IPS DF 19.7 (cell line): Measurements from ENCODE around the gene ATP6V1A.

Source experiments
- DNase-seq: peaks from one replicate; pipeline ENCODE4 v3.0.0-alpha.2; 2013; ENCODE audit warnings: low read depth, low spot score

ATP6V1A gene

DNA sequence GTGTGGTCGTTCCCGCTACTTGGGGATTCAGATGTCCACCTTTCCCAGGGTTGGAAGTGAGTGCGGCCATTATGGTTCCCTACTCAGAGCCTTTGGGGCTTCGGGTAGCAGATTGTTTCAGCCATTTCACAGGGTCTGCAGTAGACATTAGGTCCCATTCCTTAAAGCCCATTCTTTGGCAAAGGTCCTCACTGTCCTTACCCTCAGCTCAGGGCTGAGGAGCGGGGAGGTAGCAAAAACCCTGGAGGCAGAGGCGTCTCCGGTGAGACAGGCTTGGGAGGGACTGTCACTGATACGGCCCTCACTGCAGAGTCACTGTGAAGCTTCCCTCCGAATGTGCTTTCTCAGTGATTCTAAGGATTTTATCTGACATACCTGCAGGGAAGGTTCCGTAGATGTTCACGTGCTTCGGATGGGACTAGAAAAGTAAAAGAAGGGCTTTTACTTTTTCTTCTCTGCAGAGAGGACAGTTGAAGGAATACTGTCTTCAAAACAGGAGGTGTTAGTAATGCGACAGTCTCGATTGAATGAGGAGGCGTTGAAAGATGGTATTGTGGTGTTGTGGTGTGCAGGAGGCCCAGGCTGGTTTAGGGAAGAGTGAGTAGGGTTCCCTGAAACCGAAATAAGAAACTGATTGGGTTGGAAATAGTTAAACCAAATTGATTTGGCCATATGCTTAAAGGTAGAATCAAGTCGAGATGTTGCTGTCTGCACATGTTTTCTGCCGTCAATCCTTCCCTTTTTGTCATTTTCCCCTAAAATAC, 630 bp downstream of the ATP6V1A start:
- no peak for DNase-seq

DNA sequence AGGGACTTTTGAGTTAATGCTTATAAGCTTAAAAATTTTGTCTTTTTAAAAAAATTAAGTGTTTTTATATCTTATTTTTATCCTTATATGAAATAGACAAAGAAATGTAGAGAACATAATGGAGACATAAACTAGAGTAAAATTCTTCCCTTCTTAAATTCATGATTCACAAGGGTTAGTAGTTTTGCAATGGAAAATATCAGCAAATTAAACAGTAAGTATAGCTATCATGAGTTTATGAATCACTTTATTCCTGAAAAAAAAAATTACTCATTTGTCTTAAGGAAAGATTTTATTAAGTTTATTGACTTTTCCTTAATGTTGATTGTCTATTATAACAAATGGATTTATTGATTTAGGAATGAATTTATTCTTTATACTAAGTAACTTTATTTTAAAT, 4.3 kb downstream of the ATP6V1A start:
- no peak for DNase-seq

DNA sequence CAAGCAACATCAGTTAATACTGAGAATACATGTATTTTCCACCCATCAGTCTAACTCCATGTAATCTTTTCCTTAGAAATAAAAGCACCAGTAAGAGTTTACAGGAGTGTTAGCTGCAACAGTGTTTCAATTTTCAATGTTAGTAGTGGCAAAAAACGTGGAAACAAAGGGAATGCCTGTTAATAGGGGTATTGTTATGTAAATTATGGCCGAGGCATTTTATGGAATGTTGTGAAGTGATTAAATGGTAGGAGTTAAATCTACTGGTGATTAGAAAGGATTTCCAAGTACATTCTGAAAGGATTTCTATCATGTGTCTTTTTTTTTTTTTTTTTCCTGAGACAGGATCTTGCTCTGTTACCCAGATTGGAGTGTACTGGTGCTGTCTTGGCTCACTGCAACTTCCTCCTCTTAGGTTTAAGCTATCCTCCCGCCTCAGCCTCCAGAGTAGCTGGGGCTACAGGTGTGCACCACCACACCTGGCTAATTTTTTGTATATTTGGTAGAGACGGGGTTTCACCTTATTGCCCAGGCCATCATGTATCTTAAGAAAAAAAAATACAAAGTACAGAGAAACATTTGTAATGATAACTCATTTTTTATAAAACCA, 6.6 kb downstream of the ATP6V1A start:
- no peak for DNase-seq

GRCh38 chr3:113754494-113755159, 7.8 kb downstream of the ATP6V1A start:
- DNase-seq: no peak

DNA sequence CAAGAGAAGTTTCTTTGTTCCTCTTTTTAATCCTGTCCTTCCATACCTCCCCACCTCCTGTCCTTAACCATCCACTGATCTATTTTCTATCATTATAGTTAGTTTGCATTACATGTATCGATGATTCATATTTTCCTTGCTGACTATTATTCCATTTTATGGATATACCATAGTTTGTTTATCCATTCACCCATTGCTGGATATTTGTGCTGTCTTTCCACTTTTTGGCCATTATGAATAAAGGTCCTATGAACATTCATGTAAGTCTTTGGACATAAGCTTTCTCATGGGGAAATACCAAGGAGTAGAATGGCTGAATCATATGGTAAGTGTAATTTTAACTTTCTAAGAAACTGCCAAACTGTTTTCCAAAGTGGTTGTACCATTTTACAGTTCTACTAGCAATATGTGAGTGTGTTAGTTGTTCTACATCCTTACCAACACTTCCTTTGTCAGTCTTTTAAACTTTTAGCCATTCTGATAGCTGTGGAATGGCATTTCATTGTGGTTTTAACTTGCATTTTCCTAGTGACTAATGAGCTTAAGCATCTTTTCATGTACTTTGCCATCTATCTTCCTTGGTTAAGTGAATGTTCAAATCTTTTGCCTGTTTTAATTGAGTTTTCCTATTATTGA, 11.7 kb downstream of the ATP6V1A start:
- DNase-seq: no peak

DNA sequence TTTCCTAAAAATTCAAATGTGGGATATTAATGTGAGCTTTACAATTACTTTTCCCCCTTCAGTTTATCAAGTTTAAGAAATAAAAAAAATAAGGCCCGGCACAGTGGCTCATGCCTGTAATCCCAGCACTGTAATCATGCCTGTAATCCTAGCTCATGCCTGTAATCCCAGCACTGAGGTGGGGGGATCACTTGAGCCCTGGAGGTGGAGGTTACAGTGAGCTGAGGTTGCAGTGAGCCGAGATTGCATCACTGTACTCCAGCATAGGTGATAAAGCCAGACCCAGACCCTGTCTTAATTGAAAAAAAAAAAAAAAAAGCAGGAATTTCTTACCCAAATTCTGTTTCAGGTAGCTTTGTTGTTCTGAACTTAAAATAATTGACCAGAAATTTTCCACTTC, 17.9 kb downstream of the ATP6V1A start:
- DNase-seq: no peak

DNA sequence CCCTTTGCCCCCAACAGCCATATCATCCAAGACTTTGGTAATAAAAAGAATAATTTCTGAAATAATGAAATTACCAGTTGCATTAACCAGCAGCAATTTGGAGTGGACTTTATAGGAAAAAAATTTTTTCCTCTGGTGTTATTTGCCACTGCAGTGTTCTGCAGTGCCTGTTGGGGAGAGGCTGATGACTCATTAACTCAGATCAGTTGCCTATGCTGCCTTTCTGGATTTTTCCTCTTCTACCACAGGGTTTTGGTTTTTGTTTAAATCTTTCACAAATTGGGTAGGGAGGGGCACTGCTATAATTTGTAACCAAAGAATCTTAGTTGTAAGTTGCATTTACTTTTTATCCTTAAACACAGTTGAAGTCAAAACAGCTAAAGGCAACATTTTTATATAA, 22.7 kb downstream of the ATP6V1A start:
- no peak for DNase-seq

GRCh38 chr3:113771993-113772392, 25.2 kb downstream of the ATP6V1A start:
- no peak for DNase-seq

DNA sequence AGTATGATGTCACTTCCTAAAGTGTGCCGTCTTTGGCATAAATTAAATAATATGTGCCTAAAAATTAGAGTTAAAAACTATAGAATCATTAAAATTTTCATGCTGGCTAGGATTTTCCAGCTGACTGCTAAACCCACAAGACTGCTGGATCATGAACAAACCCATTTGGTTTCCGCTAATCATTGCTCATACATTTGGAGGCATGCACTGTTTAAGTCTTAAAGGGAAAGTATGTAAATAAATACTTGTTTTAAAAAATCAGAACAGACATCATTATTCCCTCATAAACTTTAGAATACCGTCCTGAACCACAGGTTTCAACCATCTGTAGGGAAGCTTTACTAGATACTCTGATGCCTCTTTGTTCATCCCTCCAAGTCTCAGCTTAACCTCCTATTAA, 26.5 kb downstream of the ATP6V1A start:
- DNase-seq: no peak

- DNase-seq: no peak
These were observed 28.7 kb downstream of the ATP6V1A start for GRCh38 chr3:113775516-113775915.

DNA sequence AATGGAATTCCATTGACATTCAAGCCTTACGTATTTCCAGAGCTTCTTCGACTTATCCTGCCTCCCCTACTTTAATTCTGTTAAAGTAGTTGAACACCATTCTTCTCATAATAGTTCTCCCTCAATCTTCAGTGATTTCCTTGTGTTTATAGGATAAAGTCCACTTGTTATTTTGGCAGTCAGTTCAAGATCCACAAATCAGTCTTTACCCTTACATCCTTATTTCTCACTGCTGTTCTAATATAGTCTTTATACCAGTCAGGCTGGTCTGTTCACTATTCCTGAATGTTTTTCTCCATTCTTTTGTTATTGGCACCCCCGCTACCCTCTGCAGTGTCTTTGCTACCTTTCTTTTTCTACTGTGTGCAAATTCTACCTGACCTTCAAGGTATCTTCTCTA, 29.7 kb downstream of the ATP6V1A start:
- no peak for DNase-seq

- no peak for DNase-seq
These were observed 36.6 kb downstream of the ATP6V1A start for GRCh38 chr3:113783463-113783862.

DNA sequence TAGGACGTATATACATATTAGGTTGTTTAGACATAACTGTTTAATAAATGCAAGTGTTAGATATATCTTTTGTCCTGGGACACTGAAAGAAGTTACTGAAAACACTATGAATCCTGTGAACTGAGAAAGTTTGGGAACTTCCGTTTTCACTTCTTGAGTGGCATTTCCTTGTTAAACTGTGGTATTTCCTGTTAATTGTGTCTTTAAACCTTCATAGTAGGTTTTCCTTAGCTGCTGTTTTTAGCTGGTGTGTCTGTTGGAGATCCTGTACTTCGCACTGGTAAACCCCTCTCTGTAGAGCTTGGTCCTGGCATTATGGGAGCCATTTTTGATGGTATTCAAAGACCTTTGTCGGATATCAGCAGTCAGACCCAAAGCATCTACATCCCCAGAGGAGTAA, 37.1 kb downstream of the ATP6V1A start:
- DNase-seq: peak; percentile 17

DNA sequence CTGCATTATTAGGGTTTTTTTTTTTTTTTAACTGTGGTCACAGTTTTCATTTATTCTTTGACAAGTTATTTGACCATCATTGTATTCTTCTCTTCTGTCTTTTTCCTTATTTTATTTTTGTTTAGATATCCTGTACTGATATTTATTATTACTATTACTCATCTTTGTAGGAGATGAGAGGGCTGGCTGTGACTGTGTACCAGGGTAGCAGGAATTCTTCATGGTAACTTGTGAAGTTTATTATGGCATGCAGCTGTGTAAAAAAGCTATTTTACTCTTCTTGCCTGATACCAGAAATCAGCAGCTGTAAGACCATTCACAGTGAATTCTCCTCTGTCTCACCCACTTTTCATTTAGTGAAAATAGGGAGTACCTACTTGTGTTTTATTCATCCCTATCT, 44.5 kb downstream of the ATP6V1A start:
- DNase-seq: no peak

DNA sequence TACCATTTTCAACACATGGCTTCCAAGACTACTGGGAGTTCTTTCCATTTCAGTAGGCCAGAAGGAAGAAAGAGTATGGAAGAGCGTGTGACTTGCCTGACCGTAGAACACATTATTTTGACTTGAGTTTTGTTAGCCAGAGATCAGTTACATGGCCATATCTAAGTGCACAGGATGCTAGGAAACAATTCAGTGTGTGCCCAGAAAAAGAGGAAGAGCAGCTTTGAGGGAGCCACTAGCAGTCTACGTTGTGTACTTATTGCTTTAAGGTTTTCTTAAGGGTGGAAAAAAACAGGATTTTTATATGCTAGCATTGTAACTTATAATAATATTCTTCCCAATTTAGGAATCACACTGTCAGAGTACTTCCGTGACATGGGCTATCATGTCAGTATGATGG, 47.7 kb downstream of the ATP6V1A start:
- no peak for DNase-seq

DNA sequence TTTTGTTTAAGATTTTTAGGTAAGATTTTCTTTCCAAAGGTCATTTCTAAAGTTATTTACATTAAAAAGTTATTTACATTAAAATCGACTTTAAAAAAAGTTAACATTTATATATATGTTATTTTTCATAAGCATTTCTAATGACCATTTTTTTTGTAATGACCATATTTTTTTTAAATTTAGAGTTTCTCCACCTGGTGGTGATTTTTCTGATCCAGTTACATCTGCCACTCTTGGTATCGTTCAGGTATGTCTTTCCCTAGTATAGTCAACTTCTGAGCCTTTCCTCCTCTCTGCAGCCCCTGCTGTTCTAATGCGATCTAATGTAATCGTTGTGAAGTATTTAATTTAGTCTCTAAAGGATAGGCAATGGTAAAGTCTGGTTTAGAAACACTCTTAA, 48.9 kb downstream of the ATP6V1A start:
- no peak for DNase-seq

GRCh38 chr3:113802795-113803455, 56.1 kb downstream of the ATP6V1A start:
- no peak for DNase-seq

- DNase-seq: no peak
These were observed 57.8 kb downstream of the ATP6V1A start for GRCh38 chr3:113804661-113805060.

DNA sequence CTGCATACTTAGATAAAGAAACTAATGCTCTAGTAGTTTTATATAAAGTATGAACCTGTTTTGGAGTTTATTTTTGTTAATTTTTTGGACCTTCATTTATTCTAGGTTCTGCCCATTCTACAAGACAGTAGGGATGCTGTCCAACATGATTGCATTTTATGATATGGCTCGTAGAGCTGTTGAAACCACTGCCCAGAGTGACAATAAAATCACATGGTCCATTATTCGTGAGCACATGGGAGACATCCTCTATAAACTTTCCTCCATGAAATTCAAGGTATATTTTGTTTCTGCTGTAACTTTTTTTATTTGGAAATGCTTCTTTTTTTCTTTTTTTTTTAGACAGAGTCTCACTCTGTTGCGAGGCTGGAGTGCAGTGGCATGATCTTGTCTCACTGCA, 58.4 kb downstream of the ATP6V1A start:
- no peak for DNase-seq

GRCh38 chr3:113812854-113813253, 66.0 kb downstream of the ATP6V1A start:
- no peak for DNase-seq

DNA sequence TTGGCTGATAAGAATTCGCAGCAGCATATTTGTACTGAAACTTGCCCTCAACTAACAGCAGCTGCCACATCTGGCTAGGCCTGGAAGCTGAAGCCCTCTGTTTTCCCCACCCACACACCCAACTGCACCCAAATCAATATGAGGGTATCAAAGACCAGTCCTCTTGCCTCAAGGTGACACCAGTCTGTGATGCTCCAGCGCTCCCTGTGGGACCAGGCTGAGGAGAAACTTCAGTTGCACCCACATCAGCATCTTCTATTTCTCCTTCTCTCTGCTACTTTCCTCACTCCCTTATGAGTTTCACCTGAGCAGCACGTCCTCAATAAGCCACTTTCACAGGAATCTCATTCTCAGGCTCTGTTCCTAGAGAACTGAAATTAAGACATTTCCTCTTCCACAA, 73.0 kb downstream of the ATP6V1A start:
- no peak for DNase-seq

- no peak for DNase-seq
These were observed 78.3 kb downstream of the ATP6V1A start for GRCh38 chr3:113825090-113825489.
